HFF-Myc (cell line): Measurements from ENCODE around the gene CDH11.

Experiments used
- DNase-seq: peaks from one replicate; pipeline ENCODE4 v3.0.0-alpha.2; 2011; ENCODE audit warnings: low read depth; ENCODE audit errors: extremely low read depth
- H3K4me3 ChIP-seq: replicated peaks from 2 replicates; pipeline ENCODE4 v1.5.1; 2011; ENCODE audit warnings: low read depth, mild to moderate bottlenecking, control low read depth, low read length
- TF ChIP-seq, protein P1 (sequence below): IDR thresholded peaks from 2 replicates; pipeline ENCODE4 v1.5.1; 2012; ENCODE audit warnings: mild to moderate bottlenecking, low read depth, low read length, control low read depth; ENCODE audit errors: missing control alignments

Gene CDH11

DNA sequence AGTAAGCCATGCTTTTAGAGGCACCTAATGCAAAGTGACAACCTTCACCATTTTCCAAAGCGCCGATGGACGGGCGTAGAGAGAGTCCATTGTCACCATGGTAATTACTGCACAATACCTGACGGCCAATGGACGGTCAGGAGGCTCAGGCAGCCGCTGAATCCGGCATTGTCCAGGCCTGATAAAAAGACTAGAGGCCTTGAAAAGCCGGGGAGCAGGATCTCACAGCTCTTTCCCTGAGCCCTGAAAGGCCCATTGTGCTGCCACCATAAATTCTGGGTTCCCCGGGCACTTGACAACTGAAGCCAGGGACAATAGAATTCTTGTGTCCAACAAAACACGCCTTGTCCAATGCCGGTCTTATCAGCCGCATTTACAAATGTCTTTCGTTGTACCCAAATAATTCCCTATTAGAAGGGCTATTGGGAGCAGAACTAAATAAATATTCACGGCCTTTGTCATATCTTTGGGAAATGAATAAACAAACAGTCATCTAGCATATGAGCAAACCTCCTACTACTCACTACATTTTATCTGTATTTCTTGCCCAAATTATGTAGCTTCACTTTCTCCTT, 62.4 kb downstream of the CDH11 start:
- no peak for DNase-seq
- no peak overlapping the region for H3K4me3 ChIP-seq
- TF ChIP-seq, protein P1, sequence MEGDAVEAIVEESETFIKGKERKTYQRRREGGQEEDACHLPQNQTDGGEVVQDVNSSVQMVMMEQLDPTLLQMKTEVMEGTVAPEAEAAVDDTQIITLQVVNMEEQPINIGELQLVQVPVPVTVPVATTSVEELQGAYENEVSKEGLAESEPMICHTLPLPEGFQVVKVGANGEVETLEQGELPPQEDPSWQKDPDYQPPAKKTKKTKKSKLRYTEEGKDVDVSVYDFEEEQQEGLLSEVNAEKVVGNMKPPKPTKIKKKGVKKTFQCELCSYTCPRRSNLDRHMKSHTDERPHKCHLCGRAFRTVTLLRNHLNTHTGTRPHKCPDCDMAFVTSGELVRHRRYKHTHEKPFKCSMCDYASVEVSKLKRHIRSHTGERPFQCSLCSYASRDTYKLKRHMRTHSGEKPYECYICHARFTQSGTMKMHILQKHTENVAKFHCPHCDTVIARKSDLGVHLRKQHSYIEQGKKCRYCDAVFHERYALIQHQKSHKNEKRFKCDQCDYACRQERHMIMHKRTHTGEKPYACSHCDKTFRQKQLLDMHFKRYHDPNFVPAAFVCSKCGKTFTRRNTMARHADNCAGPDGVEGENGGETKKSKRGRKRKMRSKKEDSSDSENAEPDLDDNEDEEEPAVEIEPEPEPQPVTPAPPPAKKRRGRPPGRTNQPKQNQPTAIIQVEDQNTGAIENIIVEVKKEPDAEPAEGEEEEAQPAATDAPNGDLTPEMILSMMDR = no peak

GRCh38 chr16:65057184-65057583, 64.7 kb downstream of the CDH11 start:
- H3K4me3 ChIP-seq = no peak overlapping the region
- TF ChIP-seq, protein P1 = no peak
- DNase-seq = no peak

- no peak overlapping the region for H3K4me3 ChIP-seq
- TF ChIP-seq, protein P1 = no peak
- DNase-seq = no peak
Measured at GRCh38 chr16:65054457-65054856, 67.4 kb downstream of the CDH11 start.

DNA sequence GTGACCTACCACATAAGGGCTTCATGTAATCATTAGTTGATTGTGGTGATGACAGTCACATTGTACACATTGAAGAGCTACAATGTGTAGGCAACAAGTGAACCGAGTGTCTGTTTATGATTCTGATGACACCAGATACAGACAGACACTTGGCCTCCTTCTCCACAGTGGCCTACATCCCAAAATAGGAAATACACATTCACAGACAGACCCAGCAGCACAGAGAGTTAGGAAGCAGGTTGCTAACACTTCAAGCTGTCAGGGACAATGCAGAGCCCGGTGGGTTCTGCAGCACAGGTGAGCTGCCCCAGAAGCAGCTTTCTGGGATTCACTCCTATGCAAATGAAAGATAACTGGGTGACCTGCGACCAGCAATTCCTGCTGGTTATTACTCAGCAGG, 72.2 kb downstream of the CDH11 start:
- DNase-seq = no peak
- TF ChIP-seq, protein P1 = no peak
- H3K4me3 ChIP-seq = no peak overlapping the region

DNA sequence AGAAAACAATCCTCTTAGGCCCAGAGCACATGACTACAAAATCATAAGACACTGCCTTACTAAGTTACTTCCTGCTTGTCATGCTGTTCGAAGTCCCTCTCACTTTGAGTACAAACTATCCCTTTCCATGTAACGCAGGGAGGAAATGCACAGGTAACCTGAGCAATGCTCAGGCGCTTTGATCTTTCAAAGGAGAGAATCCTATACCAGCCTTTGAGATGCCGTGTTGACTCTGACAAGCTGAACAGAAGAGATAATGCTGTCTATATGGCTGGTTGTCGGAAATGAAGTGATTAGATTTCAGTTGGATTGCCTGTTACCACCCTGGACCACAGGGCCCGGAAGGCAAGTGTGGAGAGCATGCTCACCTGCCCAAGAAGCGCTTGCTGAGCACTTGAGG, 75.9 kb downstream of the CDH11 start:
- TF ChIP-seq, protein P1 = no peak
- DNase-seq = no peak
- no peak overlapping the region for H3K4me3 ChIP-seq

DNA sequence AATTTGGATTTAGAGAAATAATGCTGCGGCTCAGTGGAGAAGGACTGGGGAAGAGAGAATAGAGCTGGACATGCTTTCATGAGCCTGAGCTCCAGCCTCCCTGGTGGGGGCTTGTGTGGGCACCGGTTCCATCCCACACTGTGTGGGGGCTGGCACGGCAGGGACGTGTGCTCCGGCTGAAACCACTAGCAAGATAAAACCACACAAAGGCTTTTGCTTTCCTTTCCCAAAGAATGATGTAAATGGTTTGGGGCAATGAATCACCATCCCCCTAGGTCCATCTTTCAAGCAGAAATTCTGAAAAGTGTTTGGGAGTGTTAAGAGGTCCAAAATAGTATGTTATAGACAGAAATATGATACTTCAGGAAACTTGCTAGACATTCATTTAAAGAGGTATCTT, 77.0 kb downstream of the CDH11 start:
- no peak overlapping the region for H3K4me3 ChIP-seq
- TF ChIP-seq, protein P1 = no peak
- no peak for DNase-seq

- no peak overlapping the region for H3K4me3 ChIP-seq
- no peak for DNase-seq
- TF ChIP-seq, protein P1 = no peak
Measured at GRCh38 chr16:65044026-65044425, 77.8 kb downstream of the CDH11 start.
